ENCODE measurements around the gene IL21R.

DNA sequence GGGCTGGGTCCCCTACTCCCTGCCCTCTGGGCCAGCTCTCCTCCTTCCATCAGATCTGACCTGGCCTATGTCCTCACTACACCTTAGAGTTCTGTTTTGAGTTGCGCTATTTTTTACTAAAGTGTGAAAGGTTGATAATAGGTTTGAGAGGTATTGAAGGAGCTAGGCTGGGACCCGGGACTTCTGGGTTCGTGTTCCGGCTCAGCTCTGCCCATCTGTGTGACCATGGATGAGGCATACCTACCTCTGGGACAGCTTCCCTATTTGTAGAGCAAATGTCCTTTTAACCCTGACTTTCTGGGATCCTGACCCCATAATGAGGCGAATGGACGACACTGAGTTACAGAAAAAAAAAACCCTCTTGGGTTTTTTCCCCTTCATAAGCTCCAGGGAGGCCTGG is 36.0 kb downstream of the IL21R start:
- TF ChIP-seq ZNF175 (tag by site-specific recombination; IDR thresholded peaks at IDR 0.05) (no peak), ZNF747 (tag by site-specific recombination; IDR thresholded peaks at IDR 0.05) (no peak), PRDM10 (tag by site-specific recombination; IDR thresholded peaks at IDR 0.05) (no peak), ZNF24 (tag by site-specific recombination; IDR thresholded peaks at IDR 0.05) (no peak), TRIM28 (IDR thresholded peaks at IDR 0.05; ENCODE audit: borderline replicate concordance, low read length) (no peak), ELK4 (IDR thresholded peaks at IDR 0.05; ENCODE audit: borderline replicate concordance, low read depth, low read length) (no peak), ZNF335 (tag by site-specific recombination; conservative IDR thresholded peaks at IDR 0.05) (no peak)
- TF ChIP-seq, protein P1, sequence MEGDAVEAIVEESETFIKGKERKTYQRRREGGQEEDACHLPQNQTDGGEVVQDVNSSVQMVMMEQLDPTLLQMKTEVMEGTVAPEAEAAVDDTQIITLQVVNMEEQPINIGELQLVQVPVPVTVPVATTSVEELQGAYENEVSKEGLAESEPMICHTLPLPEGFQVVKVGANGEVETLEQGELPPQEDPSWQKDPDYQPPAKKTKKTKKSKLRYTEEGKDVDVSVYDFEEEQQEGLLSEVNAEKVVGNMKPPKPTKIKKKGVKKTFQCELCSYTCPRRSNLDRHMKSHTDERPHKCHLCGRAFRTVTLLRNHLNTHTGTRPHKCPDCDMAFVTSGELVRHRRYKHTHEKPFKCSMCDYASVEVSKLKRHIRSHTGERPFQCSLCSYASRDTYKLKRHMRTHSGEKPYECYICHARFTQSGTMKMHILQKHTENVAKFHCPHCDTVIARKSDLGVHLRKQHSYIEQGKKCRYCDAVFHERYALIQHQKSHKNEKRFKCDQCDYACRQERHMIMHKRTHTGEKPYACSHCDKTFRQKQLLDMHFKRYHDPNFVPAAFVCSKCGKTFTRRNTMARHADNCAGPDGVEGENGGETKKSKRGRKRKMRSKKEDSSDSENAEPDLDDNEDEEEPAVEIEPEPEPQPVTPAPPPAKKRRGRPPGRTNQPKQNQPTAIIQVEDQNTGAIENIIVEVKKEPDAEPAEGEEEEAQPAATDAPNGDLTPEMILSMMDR (tag by site-specific recombination; IDR thresholded peaks at IDR 0.05) = no peak
- TF ChIP-seq, protein P2, sequence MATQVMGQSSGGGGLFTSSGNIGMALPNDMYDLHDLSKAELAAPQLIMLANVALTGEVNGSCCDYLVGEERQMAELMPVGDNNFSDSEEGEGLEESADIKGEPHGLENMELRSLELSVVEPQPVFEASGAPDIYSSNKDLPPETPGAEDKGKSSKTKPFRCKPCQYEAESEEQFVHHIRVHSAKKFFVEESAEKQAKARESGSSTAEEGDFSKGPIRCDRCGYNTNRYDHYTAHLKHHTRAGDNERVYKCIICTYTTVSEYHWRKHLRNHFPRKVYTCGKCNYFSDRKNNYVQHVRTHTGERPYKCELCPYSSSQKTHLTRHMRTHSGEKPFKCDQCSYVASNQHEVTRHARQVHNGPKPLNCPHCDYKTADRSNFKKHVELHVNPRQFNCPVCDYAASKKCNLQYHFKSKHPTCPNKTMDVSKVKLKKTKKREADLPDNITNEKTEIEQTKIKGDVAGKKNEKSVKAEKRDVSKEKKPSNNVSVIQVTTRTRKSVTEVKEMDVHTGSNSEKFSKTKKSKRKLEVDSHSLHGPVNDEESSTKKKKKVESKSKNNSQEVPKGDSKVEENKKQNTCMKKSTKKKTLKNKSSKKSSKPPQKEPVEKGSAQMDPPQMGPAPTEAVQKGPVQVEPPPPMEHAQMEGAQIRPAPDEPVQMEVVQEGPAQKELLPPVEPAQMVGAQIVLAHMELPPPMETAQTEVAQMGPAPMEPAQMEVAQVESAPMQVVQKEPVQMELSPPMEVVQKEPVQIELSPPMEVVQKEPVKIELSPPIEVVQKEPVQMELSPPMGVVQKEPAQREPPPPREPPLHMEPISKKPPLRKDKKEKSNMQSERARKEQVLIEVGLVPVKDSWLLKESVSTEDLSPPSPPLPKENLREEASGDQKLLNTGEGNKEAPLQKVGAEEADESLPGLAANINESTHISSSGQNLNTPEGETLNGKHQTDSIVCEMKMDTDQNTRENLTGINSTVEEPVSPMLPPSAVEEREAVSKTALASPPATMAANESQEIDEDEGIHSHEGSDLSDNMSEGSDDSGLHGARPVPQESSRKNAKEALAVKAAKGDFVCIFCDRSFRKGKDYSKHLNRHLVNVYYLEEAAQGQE (tag by site-specific recombination; IDR thresholded peaks at IDR 0.05) = no peak

All from HEK293 (cell line).